Keratinocyte (primary cell): ENCODE data around the gene ARHGEF16. TPM values are rescaled to one million over a fixed set of nuclear protein-coding genes. Genes with fewer than 3 reads are reported as not detected.

Experiments used
- DNase-seq: peaks from one replicate; pipeline ENCODE4 v3.0.0-alpha.2; 2011; ENCODE audit warnings: low read depth, missing footprints, low spot score
- FAIRE-seq: peaks from 2 replicates; lab custom pipeline; 2011; peaks lifted over from hg19 to GRCh38; lab: Jason Lieb, UNC
- H2AFZ ChIP-seq: 2 replicates; pipeline ENCODE4 v1.6.0; 2012; ENCODE audit warnings: low read length, control low read depth, inconsistent platforms; ENCODE audit not compliant: control insufficient read depth
- H3K27ac ChIP-seq: 2 replicates; pipeline ENCODE4 v1.5.1; 2011; ENCODE audit warnings: low read length; ENCODE audit not compliant: control insufficient read depth, insufficient read depth
- H3K27me3 ChIP-seq: 3 replicates; pipeline ENCODE4 v1.6.0; 2011; ENCODE audit warnings: low read length; ENCODE audit not compliant: control insufficient read depth, insufficient read depth; ENCODE audit errors: extremely low read depth
- H3K36me3 ChIP-seq, 2 experiments: 2 replicates in 1 of 2; 3 replicates in 1 of 2; pipeline ENCODE4 v1.5.1; 2011; ENCODE audit warnings: low read length in 2 of 2, mild to moderate bottlenecking in 1 of 2; ENCODE audit not compliant: control insufficient read depth in 2 of 2, insufficient read depth in 2 of 2; ENCODE audit errors: extremely low read depth in 1 of 2
- H3K4me1 ChIP-seq: 3 replicates; pipeline ENCODE4 v1.5.1; 2011; ENCODE audit warnings: low read length; ENCODE audit not compliant: control insufficient read depth, insufficient read depth; ENCODE audit errors: extremely low read depth
- H3K4me2 ChIP-seq: 3 replicates; pipeline ENCODE4 v1.6.0; 2011; ENCODE audit warnings: low read depth, low read length; ENCODE audit not compliant: control insufficient read depth, insufficient read depth; ENCODE audit errors: extremely low read depth
- H3K4me3 ChIP-seq, 3 experiments: fragments of 200-600 bp in 1 of 3; sonication (generic) in 1 of 3; 2 replicates in 2 of 3; 3 replicates in 1 of 3; pipeline ENCODE4 v1.5.1; 2011 to 2016; ENCODE audit warnings: low read length in 3 of 3, mild to moderate bottlenecking in 3 of 3, control low read depth in 2 of 3, inconsistent platforms in 1 of 3, low read depth in 1 of 3, mixed read lengths in 1 of 3, mixed run types in 1 of 3, moderate library complexity in 1 of 3; ENCODE audit not compliant: control insufficient read depth in 2 of 3, insufficient read depth in 2 of 3; ENCODE audit errors: extremely low read depth in 1 of 3
- H3K79me2 ChIP-seq: 2 replicates; pipeline ENCODE4 v1.6.0; 2012; ENCODE audit warnings: low read length; ENCODE audit not compliant: control insufficient read depth, insufficient read depth
- H3K9ac ChIP-seq: 3 replicates; pipeline ENCODE4 v1.6.0; 2011; ENCODE audit warnings: low read length; ENCODE audit not compliant: control insufficient read depth, insufficient read depth; ENCODE audit errors: extremely low read depth
- H3K9me1 ChIP-seq: 3 replicates; pipeline ENCODE4 v1.6.0; 2011; ENCODE audit warnings: low read length; ENCODE audit not compliant: control insufficient read depth, insufficient read depth; ENCODE audit errors: extremely low read depth
- H3K9me3 ChIP-seq: 2 replicates; pipeline ENCODE4 v1.5.1; 2012; ENCODE audit warnings: low read depth, low read length; ENCODE audit not compliant: control insufficient read depth
- H4K20me1 ChIP-seq: 3 replicates; pipeline ENCODE4 v1.6.0; 2011; ENCODE audit warnings: low read length; ENCODE audit not compliant: control insufficient read depth, insufficient read depth; ENCODE audit errors: extremely low read depth
- EZH2 ChIP-seq: IDR thresholded peaks from one replicate; pipeline ENCODE4 v1.6.1; 2012; ENCODE audit warnings: inconsistent platforms, mild to moderate bottlenecking, low read length, moderate library complexity
- dilution Hi-C: fragments of 300-500 bp; cut with MboI; formaldehyde crosslinking; loops from one replicate; pipeline ENCODE4 v1.7.0; 2020; ENCODE audit warnings: low sequenced_read_pairs; ENCODE audit not compliant: extremely low pct_ligation_motif_present
- polyA plus RNA-seq, 5 experiments: library from polyadenylated mRNA; depleted of rRNA in 3 of 5; stranded (reverse) in 3 of 5; stranded (forward) in 1 of 5; unstranded in 1 of 5; fragments of >200 nt; gene quantifications; 1 replicate in 1 of 5; 2 replicates in 3 of 5; 3 replicates in 1 of 5; pipeline versions ENCODE4 v1.2.1 to v1.2.3, GENCODE V29; 2011 to 2012; ENCODE audit warnings: missing spikeins in 2 of 5, low read depth in 1 of 5, low replicate concordance in 1 of 5
- TF ChIP-seq, protein P1 (sequence below), 3 experiments: IDR thresholded peaks in 1 of 3; conservative IDR thresholded peaks in 1 of 3; optimal IDR thresholded peaks in 1 of 3; 2 replicates in 2 of 3; 3 replicates in 1 of 3; pipeline versions ENCODE3 to v1.5.1; 2011; ENCODE audit warnings: low read length in 3 of 3, mild to moderate bottlenecking in 3 of 3, moderate library complexity in 2 of 3, control low read depth in 1 of 3, inconsistent platforms in 1 of 3; ENCODE audit not compliant: insufficient read depth in 2 of 3; ENCODE audit errors: extremely low read depth in 1 of 3

ARHGEF16 gene
- polyA plus RNA-seq, 1 donor (not counting 4 experiments of a cell fraction or from before 2014, with no cell fraction given), result 6.2 TPM

DNA sequence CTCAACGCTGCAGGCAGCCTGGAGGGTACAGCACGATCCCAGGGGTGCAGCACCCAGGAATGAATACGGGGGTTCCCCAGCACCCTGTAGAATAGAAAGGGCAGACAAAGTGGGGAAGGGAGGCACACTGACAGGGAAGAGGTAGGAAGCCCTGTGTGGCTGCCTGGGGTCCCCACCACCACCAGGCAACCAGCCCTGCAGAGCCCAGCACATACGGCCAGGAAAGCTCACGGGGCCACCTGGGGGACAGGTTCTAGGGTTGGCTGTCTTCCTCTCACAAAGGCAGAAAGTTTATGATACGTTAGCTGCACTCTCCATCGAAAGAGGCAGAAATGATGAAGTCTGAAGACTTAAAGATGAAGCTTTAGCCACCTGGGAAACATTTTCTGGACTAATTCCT lies 52.5 kb downstream of the ARHGEF16 start:
- DNase-seq, result no peak
- Histone ChIP-seq H4K20me1 (no peaks in the 10 kb centered on the region), H3K9ac (no peak overlapping the region), H3K79me2 (no peaks in the 10 kb centered on the region), H2AFZ (no peak overlapping the region), H3K4me3 (no peak overlapping the region), H3K4me1 (peaks cover 6% of the 10 kb centered on the region), H3K9me1 (no peaks in the 10 kb centered on the region), H3K27me3 (peaks cover 11% of the 10 kb centered on the region), H3K36me3 (no peaks in the 10 kb centered on the region), H3K4me2 (no peak overlapping the region), H3K9me3 (no peaks in the 10 kb centered on the region), H3K27ac (no peak overlapping the region)
- dilution Hi-C loops, result no loop called here
- TF ChIP-seq, protein P1, sequence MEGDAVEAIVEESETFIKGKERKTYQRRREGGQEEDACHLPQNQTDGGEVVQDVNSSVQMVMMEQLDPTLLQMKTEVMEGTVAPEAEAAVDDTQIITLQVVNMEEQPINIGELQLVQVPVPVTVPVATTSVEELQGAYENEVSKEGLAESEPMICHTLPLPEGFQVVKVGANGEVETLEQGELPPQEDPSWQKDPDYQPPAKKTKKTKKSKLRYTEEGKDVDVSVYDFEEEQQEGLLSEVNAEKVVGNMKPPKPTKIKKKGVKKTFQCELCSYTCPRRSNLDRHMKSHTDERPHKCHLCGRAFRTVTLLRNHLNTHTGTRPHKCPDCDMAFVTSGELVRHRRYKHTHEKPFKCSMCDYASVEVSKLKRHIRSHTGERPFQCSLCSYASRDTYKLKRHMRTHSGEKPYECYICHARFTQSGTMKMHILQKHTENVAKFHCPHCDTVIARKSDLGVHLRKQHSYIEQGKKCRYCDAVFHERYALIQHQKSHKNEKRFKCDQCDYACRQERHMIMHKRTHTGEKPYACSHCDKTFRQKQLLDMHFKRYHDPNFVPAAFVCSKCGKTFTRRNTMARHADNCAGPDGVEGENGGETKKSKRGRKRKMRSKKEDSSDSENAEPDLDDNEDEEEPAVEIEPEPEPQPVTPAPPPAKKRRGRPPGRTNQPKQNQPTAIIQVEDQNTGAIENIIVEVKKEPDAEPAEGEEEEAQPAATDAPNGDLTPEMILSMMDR (optimal IDR thresholded peaks at IDR 0.05 in 1 of 3, IDR thresholded peaks at IDR 0.05 in 1 of 3, conservative IDR thresholded peaks at IDR 0.05 in 1 of 3; ENCODE audit: extremely low read depth in 1 of 3, insufficient read depth in 2 of 3, low read length in 3 of 3), result no peak
- no peak for TF ChIP-seq EZH2
- FAIRE-seq, result no peak

DNA sequence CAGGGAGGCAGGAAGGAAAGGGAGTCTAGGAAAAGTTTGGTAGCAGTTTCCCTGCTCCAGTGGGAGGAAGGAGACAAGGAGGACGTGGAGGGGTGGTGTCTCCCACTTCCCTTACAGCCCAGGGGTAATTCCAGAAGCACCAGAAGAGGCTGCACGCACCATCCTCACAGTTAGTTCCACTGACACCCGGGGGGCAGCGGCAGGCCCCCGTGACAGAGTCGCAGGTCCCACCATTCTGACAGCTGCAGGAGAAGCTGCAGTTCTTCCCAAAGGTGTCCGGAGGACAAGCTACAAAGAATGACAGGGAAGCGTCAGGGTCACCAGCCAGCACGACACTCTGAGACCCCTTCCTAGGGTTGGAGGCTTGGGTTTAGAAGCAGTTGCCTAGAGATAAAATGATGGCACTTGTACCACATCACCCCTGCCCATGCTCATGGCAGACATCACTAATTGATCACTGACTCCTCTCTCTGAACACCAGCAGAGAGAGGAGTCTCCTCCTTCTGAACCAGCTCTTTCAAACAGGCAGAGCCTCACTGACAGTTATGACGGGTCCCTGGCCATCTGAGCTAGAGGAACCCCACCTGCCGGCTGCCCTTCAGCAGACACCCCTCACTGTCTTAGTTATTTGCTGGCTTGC lies 53.3 kb downstream of the ARHGEF16 start:
- Histone ChIP-seq H3K79me2 (no peaks in the 10 kb centered on the region), H3K4me1 (peaks cover 6% of the 10 kb centered on the region), H3K9me1 (no peaks in the 10 kb centered on the region), H4K20me1 (no peaks in the 10 kb centered on the region), H2AFZ (no peak overlapping the region), H3K27me3 (peaks cover 11% of the 10 kb centered on the region), H3K36me3 (no peaks in the 10 kb centered on the region), H3K9me3 (no peaks in the 10 kb centered on the region), H3K4me2 (no peak overlapping the region), H3K4me3 (no peak overlapping the region), H3K9ac (no peak overlapping the region), H3K27ac (no peak overlapping the region)
- FAIRE-seq (no peak), DNase-seq (no peak)
- TF ChIP-seq, protein P1 (optimal IDR thresholded peaks at IDR 0.05 in 1 of 3, IDR thresholded peaks at IDR 0.05 in 1 of 3, conservative IDR thresholded peaks at IDR 0.05 in 1 of 3; ENCODE audit: extremely low read depth in 1 of 3, insufficient read depth in 2 of 3, low read length in 3 of 3), result no peak
- TF ChIP-seq EZH2, result no peak
- dilution Hi-C loops, result no loop called here
